Suppressor macrophage treated with lipopolysaccharide for 4 hours (primary cell): ENCODE data around the gene LNP1.
"Not testable (repeated sequence)": the region's sequence is repeated elsewhere in the genome, so short reads cannot be mapped to it uniquely, and the experiment has no call there.

Experiments used
- DNase-seq: peaks from one replicate; pipeline ENCODE4 v3.0.0-alpha.2; 2020

The LNP1 gene

DNA sequence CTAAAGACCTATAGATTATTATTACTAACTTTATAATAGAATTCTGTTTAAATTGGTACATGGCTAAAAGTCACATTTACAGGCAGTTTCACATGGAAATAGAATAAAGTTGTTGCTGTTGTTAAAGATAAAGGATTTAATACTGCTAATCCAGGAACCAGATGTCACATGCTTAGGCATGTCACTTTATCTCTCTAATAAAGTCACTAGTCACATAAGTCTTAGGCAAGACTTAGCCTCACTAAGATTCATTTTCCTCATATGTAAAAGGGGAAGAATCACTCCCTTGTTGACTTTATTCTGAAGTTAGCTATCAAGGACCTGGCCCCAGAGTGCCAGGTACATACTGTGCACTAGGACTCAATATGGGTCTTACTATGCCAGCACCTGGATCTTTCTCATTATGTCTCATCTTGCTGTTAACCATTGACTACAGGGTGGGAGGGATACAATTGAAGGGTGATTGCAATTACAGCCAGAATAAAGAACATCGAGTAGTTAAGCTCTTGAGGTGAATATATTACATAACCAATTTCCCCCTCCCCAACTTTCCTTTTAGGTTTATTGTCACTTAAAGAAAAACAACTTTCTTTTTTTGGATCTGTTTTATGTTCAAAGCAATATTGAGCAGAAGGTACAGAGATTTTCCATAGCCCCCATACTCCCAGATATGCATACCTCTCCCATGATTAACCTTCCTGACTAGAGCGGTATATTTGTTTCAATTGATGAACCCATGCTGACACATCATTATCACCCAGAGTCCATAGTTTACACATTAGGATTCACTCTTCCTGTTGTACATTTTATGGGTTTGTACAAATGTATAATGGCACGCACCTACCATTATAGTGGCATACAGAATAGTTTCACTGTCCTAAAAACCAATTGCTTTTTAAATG lies 36.6 kb downstream of the LNP1 start:
- DNase-seq: peak; percentile 31

- no peak for DNase-seq
Observed at GRCh38 chr3:100438623-100438974, 37.3 kb downstream of the LNP1 start.

DNA sequence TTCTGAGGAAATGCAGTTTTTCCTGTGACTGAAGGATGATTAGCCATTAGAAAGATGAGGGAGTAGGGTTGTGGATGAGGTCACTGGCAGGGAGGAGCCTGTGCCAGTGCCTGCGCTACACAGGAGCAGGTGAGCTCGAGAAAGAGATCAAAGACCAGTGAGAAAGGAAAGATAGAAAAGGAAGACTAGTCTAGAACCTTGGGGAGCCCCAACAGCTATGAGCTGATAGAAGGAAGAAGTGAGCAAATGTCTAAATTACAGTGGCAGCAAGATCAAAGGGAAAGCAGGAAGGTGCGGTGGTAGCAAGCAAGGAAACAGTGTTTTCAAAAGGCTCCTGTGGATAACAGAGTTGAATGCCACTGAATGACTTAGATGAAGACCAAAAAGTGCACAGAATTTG lies 39.6 kb downstream of the LNP1 start:
- no peak for DNase-seq

- DNase-seq: no peak
Observed at GRCh38 chr3:100443690-100444089, 42.4 kb downstream of the LNP1 start.

DNA sequence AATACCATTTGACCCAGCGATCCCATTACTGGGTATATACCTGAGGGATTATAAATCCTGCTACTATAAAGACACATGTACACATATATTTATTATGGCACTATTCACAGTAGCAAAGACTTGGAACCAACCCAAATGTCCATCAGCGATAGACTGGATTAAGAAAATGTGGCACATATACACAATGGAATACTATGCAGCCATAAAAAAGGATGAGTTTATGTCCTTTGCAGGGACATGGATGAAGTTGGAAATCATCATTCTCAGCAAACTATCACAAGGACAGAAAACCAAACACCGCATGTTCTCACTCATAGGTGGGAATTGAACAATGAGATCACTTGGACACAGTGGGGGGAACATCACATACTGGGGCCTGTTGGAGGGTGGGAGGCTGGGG lies 45.7 kb downstream of the LNP1 start:
- DNase-seq: not testable (repeated sequence)

DNA sequence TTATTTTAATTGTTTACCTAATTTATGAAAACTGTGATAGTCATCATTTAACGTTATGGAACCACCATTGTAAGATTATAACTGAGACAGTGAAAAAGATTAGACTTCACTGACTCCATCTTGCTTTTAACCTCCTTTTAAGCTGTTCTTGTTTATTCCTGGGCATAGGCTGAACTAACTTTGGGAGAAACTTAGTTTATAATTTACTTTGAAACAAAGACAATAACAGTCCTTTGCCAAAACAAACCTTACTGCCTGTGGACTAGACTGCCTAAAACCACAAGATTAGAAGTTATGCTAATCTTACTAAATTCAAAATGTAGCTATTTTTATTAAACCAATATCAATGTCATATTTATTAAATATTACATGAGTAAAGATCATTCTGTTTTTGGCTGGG lies 46.7 kb downstream of the LNP1 start:
- no peak for DNase-seq

GRCh38 chr3:100449214-100449613 lies 47.9 kb downstream of the LNP1 start:
- no peak for DNase-seq

DNA sequence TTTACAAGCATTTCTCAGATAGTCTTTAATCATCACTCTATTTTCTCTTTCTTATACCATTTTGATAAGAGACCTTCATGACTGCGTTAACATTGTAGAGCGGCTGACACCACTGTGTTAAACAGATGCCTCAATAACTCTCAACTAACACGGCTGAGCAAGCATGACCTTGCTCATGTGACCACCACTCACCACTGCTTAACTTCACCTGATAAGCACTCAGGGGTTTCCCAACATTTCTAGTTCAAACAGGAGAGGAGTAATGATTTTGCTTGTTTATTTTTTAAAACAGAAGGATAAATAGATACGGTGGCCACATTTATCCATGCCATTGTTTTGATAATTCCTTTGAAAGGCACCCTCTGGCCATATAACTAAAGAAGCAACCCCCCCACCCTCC lies 53.3 kb downstream of the LNP1 start:
- no peak for DNase-seq

DNA sequence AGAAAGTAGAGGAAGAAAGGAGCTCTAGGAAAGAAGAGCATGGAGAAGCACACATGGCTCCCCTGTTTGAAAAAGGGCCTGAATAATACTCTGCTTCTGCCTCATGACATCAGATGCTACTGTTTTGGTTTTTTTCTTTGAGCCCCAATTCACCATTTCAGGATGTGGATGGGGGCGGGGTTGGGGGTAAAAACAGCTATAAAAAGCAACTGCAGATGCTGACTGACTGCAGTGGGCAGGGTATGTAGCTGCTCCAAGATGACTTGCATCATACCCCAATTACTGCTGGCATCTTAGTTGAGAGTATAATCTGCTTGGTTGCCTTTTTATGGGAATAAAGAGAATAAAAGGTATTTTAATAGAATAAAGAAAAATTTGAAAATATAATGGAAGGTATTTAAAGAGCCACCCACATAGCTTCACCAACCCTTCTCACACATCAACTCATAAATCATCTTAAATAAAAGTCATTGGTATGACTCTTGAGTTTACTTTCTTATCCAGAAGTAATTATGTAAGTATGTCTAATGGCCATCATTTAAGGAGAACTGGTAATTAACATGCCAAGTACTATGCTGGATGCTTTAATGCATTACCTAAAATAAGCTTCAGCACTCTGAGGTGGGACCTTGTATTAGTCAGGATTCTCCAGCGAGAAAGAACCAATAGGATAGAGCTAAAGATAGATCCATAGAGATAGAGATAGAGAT lies 54.7 kb downstream of the LNP1 start:
- DNase-seq: no peak

- no peak for DNase-seq
Observed at GRCh38 chr3:100456745-100457144, 55.4 kb downstream of the LNP1 start.

- DNase-seq: no peak
Observed at GRCh38 chr3:100457811-100458210, 56.5 kb downstream of the LNP1 start.

GRCh38 chr3:100458814-100459213 lies 57.5 kb downstream of the LNP1 start:
- no peak for DNase-seq

GRCh38 chr3:100463002-100463401 lies 61.7 kb downstream of the LNP1 start:
- DNase-seq: peak; percentile 71

GRCh38 chr3:100463646-100464155 lies 62.4 kb downstream of the LNP1 start:
- DNase-seq: no peak

GRCh38 chr3:100465892-100466777 lies 64.8 kb downstream of the LNP1 start:
- DNase-seq: peak; percentile 48

DNA sequence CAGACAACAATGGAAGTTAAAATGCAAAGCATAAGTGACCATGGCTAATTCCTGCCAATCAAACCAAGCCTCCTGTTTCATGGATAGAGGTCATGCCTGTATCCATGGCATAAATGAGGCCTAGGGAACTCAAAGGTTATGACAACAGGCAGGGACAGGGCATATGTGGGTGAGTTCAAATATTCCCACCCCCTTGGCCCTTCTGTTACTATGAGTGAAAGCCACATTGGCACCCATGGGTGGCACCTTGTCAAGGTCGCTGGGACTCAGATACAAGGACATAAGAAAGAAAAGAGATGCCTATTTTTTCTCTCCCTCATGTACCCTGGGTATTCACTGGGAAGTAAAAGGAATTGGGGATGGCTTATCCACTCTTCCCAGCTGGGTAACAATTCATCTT lies 65.8 kb downstream of the LNP1 start:
- no peak for DNase-seq

DNA sequence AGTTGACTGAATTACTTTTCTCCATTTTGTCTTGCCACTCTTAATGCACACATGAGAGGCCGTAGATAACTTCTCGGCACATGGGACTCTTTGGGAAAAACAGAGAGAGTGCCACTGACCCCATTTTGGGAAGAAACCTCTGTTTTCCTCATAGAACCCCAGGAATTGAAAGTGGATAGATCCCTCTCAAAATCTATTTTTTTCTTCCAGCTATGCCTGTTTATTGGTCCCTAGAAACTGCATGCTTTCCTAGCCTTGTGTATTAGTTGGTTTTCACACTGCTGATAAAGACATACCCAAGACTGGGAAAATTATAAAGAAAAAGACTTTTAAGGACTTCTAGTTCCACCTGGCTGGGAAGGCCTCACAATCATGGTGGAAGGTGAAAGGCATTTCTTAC lies 67.3 kb downstream of the LNP1 start:
- DNase-seq: no peak

GRCh38 chr3:100470951-100471350 lies 69.6 kb downstream of the LNP1 start:
- DNase-seq: no peak

DNA sequence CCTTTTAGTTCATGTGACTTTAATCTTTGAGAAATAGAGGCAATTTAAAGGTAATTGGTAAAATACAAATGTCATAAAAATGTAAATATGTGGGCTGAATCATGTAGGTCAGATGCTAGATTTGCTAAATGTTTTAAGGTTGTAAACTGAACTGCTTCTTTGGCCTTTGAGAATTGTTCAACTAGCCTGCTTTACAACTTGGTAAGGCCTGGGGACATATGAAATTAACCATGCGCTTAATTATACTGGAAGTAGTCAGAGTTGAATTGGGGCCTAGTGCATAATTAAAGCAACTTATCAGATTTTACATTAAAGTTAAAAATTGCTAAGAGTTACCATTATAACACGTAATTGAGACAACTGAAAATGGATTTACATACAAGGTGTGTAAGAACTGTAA lies 70.1 kb downstream of the LNP1 start:
- DNase-seq: no peak

DNA sequence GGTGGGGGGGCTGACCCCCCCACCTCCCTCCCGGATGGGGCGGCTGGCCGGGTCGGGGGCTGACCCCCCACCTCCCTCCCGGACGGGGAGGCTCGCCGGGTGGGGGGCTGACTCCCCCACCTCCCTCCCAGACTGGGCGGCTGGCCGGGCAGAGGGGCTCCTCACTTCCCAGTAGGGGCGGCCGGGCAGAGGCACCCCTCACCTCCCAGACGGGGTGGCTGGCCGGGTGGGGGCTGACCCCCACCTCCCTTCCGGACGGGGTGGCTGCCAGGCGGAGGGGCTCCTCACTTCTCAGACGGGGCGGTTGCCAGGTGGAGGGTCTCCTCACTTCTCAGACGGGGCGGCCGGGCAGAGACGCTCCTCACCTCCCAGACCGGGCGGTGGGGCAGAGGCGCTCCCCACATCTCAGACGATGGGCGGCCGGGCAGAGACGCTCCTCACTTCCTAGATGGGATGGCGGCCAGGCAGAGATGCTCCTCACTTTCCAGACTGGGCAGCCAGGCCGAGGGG lies 76.6 kb downstream of the LNP1 start:
- DNase-seq: not testable (repeated sequence)

DNA sequence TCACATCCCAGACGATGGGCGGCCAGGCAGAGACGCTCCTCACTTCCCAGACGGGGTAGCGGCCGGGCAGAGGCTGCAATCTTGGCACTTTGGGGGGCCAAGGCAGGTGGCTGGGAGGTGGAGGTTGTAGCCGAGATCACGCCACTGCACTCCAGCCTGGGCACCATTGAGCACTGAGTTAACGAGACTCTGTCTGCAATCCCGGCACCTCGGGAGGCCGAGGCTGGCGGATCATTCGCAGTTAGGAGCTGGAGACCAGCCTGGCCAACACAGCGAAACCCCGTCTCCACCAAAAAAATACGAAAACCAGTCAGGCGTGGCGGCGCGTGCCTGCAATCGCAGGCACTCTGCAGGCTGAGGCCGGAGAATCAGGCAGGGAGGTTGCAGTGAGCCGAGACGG lies 77.2 kb downstream of the LNP1 start:
- not testable (repeated sequence) for DNase-seq

DNA sequence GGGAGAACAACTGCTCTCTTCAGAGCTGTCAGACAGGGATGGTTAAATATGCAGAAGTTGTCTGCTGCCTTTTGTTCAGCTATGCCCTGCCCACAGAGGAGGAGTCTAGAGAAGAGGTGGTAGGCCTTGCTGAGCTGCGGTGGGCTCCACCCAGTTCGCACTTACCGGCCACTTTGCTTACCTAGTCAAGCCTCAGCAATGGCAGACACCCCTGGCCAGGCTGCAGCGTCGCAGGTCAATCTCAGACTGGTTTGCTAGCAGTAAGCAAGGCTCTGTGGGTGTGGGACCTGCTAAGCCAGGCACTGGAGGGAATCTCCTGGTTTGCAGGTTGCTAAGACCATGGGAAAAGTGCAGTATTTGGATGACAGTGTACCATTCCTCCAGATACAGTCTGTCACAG lies 78.7 kb downstream of the LNP1 start:
- no peak for DNase-seq

DNA sequence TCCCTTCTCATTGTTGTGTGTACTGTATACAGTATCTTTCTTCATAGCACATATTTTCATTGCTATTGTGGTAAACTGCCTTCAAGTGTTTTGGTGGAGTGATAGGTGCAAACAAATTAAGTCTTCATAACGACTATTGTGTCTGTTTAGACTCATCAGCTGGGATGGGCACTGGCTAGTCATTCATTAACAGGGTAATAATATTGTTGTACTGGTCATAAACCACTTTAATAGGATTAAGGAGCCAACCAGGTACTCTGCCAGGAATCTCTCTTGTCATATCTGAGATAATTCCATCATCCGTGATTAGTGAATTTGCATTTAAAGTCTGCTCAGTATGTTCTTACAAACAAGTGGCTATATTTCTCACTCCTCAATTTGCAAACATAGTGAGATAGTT lies 80.8 kb downstream of the LNP1 start:
- no peak for DNase-seq
